M059J (cell line): ENCODE measurements around the gene FNDC3B. TPM values are rescaled to one million over a fixed set of nuclear protein-coding genes. Genes with fewer than 3 reads are reported as not detected.

ENCODE experiments used
- DNase-seq: peaks from one replicate; pipeline ENCODE4 v3.0.0-alpha.2; 2012; ENCODE audit warnings: low read depth
- total RNA-seq: library from RNA; depleted of rRNA; stranded (reverse); fragments of >200 nt; shearing (Covaris generic); gene quantifications from 2 replicates; pipeline ENCODE4 v1.2.3, GENCODE V29; 2014

Gene FNDC3B
- total RNA-seq, 1 experiment from 2014 or later, result 79.0 TPM

DNA sequence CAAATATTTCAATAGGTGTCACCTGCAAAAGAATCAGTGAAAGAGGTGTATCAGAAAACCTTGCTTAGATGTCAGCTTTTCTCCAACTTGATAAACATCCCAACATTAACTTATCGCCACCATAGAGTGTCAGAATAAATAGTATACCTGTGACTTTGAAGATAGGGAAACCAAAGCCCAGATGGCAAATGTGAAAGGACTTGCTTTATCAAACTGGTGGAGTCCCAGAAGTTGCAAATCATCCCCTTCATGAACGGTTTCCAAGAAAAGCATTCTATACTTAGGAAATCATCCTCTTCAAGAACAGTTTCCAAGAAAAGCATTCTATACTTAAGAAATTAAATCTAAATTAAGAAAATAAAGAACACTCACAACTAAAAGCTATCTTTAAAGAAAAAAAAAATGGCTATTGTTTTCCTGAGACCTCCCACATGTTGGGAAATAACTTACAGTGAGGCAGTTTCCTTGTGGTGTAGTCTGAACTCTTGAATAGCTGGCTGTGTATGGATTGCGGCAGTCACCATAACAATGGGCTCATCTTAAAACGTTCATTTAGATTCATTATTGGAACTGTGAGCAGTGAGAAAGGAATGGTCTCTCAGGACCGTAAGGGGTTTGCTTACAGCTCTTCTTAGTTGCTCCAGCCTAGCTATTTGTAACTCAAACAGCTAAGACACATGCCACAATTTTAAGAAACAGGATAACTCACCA is 352.4 kb downstream of the FNDC3B start:
- no peak for DNase-seq

DNA sequence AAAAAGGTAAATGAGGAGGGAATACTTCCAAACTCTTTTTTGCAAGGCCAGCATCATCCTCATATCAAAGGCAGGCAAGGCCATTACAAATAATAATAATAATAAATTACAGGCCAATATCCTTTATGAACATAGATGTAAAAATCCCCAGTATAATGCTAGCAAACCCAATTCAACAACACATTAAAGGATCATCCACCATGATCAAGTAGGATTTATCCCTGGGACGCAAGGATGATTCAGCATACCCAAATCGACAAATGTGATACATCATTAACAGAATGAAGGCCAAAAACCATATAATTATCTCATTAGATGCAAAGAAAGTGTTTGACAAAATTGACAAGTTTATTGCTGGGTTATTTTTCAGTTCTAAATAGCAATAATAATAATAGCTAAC is 355.3 kb downstream of the FNDC3B start:
- DNase-seq, result no peak

DNA sequence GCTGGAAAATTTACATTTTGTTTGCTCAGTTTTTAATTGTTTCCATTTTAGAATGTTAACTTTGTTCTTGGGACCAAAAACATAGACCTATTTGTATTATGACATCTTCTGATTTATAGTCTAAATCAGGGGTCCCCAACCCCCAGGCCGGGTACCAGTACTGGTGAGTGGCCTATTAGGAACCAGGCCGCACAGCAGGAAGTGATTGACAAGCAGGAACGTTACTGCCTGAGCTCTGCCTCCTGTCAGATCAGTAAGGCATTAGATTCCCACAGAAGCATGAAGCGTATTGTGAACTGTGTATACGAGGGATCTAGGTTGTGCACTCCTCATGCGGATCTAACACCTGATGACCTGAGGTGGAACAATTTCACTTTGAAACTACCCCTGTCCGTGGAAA is 357.0 kb downstream of the FNDC3B start:
- no peak for DNase-seq

DNA sequence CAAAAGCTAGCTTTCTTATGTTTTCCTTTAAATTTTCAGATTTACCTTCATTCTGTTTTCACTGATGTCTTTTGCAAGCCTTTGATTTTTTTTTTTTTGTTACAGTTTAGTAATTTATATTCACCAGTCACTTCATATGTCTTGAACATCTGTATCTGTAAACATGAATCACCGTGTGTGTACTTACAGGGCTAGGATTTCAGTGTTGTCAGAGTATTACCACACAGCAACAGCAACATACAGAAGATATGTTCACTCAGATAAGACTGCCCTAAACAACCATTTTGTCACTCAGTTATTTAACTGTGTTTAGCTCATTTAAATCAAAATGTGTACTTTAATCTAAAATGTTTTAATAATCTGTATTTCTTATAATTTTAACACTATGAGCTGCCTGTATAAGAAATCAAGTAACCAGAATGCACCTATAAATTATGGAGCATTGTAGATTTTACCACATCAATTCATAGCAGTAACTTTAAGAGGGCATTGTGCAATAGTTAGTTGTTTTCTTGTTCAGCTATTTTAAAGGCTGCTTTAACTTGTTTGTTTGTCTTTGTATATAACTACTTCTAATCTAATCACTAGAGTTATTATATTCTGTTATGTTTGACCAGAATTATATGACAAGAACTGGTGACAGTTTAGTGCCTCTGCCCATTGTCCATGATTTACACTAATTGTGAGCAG is 358.5 kb downstream of the FNDC3B start:
- DNase-seq, result no peak

DNA sequence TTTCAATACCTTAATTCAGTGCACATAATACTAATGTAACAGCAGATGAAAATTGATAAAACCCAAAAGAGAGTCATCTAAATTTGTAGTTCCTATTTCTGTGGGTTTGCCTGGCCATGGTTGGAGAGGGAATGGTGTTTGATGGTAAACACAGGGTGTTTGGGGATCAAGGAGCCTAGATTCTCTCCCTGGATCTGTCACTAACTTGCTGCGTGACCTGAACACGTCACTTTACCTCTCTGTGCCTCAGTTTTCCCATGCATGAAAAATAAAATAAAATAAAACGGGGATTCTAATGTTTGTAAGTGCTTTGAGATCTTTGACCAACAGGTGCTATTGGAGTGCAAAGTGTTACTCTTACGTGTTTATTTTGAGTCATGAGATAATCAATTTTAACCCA is 359.1 kb downstream of the FNDC3B start:
- no peak for DNase-seq

DNA sequence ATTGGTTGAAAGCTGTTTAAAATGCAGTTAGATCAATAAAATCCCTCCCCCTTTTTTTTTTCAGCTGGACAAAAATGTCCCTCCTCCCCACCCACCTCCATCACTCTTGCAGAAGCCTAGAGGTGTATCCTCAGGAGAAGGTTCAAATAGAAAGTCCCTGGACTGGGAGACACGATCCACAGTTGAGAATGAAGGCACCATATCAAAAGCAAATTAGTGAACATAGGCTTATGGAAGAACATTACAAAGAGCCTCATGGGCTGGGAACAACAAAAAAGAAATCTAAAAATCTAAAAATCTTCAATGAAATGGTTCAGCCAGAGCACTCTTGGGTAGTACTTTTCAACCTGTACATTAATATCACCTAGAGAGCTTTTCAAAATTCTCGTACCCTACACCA is 362.7 kb downstream of the FNDC3B start:
- DNase-seq, result no peak

DNA sequence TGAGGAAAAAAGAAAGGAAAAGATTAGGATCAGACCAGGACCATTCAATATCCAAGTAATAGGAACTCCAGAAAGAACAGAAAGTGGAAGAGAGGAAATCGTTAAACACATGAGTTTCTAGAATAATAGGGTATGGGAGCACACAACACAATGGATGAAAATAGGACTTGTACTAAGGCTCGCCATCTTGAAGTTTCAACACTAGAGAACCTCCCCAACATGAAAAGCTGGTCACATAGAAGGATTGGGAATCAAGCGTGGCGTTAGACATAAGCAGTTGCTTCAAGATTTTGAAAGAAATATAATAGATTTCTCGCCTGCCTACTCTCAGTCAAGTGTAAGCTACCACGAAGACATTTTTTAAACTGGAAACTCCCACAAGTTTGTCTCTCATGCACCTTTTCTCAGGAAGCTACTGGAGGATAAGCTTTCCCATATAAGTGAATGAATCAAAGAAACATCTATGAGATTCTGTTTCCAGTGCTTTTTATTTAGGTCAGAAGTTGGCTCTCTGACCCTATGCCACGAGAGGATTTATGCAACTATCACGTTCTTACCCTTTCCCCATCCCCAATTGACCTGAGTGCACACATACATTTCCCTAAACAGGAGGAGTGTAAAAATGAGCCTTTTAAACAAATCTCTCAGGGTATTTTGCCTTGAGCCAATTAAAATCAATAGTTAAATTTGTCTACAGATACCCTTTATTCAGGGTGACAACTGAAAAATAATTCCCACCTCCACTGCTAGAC is 363.7 kb downstream of the FNDC3B start:
- no peak for DNase-seq

DNA sequence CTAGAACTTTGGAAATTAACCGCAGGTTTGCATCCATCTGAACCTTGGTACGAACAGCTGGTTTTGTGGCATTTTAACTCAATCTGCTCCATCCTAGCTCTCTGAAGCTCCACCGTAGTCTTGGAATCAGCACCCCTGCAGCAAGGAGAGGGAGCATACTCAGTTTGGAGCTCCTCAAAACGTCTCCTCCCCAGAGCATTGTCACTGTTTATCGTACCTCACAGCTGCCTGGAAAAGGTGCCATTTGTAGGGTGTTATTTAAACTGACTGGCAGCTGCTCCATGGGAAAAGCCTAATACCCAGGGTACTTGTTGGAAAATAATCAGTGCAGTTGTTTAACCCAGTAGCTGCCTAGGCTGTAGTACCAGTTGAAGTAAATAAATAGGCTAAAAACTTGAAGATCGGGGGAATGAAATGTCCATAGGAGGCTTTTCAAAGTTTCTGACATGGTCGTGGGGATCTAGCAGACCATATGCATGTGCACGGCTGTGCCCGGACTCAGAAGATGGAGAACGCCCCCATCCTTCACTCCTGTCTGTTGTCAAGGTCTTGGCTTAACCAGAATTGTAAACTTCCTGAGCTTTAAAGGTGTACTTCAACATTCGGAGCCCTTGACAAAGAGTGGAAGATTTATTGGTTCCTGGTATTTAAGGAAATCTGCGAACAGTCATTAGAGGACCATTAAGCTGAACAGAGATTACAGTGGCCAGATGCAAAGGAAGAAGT is 365.0 kb downstream of the FNDC3B start:
- no peak for DNase-seq

DNA sequence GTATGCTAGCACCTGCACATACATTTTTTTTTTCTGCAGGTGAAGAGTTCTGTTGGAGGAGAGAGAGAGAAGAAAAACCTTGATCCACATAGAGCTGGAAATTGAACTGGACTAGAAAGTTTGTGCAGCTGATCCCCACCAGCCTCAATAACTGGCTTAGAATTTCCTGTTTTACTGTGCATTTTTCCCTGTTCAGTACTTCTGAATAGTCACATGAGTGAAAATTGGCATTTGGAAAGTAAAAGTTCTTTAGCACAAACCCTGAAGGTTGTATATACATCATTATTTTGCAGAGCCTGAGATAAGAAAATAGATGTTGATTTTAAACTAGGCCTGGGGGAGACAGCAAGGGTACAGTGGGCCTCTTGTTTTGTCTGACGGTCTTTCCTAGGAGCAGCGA is 366.5 kb downstream of the FNDC3B start:
- no peak for DNase-seq

DNA sequence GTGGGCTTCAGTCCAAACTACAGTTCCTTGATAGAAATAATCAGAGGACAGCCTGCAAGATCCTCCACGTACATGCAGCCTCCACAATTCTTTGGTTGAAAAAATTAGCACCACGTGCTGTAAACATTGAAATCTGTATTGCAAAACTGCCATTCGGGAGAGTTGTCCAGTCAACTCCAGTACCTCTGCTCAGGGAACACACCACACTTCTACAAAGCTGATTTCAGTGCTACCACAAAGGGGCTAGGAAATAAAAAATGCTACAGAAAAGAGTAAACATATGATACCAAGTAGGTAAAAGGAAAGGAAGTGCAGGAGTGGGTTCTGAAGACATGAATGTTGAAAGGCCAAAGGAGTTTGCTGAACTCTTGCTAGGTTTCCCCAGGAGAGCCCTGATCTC is 368.5 kb downstream of the FNDC3B start:
- no peak for DNase-seq

DNA sequence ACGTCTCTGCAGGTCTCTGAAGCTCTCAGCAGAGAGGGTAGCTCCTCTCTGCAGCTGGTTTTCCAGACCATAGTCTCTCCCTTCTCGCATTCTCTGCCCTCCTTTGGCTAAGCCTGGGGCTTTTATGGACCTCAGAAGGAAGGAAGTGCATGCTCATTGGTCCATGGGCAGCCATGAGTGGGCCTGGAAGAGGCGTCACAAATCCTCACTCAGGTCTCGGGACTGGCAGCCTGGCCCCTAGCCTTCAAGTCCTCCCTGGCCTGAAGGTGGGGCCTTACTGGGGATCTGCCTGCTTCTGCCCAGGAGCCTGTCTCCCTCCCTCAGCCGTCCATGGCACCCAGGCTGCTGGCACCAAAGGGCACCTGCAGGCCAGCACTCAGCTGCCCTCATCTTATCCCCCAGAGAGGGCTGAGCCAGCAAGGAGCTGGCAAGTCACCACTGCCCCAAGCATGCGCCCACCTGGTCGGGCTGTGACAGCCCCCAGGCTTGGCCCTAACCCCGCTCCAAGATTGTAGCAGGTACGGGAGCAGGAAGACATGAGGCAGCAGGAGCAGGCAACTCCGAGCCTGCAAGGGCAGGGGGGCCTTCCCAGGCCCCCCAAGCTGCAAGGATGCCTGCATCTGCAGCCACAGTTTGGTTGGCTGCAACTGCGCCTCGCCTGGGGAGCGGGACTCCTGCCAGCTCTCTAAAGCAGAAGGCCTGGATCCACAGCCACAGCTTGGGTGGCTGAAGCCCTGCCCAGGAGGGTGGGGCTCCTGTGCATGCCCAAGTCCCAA is 371.5 kb downstream of the FNDC3B start:
- DNase-seq, result no peak

DNA sequence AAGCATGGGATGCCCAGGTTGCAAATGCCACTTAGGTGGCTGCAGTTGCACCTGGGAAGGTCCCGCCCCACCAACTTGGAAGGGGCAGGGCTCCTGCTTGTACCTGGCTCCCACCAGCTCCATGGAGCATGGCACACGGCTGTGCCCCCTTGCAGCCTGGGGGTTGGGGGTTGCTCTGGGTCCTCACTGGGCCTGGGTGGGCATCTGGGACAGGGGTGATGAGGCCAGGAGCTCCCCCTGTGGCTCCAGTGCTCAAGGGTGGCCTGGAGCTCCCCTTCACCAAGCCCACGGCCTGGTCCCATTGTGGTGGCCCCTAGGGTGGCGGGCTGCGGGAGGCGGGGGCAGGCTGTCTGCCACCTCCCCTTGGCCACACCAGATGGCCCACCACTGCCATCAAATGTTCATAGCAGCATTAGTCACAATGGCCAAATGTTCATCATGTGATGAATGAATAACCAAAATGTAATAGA is 372.1 kb downstream of the FNDC3B start:
- DNase-seq, result no peak

DNA sequence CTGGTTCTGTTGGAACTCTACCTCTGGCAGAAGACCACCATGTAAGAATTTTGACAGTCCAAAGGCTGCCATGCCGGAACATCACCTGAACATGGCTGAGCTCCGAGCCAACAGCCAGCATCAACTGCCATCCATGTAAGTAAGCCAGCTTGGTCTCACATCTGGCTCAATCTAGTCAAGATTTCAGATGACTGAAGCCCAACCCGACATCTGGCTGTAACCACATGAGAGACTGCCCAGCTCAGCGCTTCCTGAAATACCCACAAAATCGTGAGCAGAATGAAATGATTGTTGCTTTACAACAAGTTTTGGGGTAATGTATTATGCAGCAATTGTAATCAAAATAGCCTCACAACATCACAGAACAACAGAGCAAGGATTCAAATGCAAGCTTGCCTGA is 375.9 kb downstream of the FNDC3B start:
- DNase-seq, result no peak

DNA sequence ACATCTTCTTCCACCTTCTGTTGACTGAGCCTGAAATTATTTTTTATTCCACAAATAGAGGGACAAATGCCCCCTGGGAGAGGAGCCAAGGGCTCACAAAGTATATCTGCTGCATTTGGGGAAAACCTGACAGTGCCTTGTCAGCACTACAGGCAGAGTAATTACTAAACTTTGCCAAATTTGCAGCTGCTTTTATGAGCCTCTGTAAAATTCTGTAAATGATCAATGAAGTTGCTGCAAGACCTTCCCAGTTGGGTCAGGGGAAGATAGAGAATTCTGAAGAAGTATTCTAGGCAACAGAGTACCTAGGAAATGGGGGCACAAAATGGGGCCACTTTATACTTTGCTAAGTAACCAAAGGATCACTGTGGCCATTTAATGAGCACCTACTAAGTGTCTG is 398.3 kb downstream of the FNDC3B start:
- no peak for DNase-seq

DNA sequence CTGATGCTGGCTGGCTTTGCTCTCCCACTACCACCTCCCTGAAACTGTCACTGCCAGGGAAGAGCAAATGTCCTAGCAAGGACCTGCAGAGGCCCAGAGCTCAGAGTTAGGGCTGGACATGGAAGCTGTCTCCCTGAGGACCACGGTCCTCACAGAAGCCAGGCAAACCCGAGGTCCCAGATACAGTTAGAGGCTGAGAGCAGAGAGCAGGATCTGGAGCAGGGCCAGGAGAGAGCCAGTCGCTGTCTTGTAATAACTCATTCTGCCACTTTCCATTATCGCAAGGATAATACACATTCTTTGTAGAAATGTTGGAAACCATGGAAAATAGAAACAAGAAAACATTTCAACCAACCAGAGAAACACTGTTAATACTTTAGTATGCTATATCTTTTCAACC is 398.8 kb downstream of the FNDC3B start:
- no peak for DNase-seq

DNA sequence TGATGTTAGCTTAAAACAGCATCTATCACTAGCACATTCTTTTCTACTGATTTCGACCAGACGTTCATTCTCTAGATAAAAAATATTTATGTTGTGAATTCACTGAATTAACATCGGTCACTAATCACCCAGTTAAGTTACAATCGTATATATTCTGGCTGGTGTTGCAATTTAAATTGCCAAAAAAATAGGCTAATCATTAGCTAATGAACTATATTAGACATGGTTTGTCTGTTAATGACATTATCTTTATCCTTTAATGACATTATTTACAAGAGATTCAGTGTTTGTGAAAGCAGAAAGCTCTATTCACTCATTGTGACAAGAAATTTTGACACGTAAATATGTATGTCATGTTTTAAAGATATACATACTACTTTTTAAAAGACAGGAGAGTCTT is 402.2 kb downstream of the FNDC3B start:
- DNase-seq, result no peak

DNA sequence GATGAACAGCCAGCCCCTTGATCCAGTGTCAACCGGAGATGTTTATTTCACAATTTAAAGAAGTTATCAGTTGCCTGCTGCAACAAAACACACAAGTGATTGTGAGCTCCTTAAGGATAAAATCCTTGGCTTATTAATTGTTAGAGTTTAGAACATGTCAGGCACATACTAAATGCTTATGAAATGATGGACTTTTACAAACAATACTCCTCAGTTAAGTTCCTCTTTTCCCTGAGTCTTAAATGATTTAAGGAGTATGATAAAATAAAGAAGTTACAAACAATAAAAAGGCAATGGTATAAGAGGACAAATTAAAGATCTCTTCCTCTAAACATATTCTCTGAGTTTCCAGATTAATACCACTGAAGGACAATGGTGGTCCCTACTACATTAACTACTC is 403.2 kb downstream of the FNDC3B start:
- no peak for DNase-seq

DNA sequence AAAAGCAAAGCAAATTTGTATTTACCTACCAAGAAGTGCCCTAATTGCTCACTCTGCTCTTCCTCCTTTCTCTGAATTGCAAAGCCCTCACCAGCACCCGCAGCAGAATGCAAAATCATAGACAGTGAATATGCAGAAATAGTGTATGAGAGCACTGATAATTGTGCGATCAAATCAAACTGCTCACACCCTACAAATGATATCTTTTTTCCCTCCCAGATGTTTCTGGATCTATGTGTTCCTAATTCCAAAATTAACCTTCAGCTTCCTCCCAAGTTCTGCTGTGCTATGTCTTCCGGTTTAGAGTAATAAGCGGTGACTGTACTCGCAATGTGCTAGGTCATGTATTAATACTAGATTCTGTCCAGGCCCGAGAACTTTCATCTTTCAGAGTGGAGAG is 405.4 kb downstream of the FNDC3B start:
- DNase-seq, result no peak

DNA sequence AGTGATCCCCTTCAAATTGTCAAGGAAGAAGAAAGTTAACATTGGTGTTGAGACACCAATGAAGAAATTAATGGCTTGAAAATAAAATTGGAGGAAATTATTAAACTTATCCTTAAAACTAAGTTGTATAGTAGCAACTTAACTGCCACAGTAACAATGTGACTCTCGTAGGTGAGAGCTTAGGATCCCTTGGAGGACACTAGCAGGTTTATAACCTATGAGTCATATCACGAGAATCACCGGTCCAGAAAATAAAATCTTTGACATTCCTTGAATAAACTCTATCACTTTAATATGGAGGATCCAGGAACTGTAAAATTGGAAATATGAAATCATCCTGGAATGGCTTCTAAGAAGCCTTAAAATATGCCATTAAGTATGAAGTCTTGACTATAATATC is 406.8 kb downstream of the FNDC3B start:
- DNase-seq, result peak; percentile 25

DNA sequence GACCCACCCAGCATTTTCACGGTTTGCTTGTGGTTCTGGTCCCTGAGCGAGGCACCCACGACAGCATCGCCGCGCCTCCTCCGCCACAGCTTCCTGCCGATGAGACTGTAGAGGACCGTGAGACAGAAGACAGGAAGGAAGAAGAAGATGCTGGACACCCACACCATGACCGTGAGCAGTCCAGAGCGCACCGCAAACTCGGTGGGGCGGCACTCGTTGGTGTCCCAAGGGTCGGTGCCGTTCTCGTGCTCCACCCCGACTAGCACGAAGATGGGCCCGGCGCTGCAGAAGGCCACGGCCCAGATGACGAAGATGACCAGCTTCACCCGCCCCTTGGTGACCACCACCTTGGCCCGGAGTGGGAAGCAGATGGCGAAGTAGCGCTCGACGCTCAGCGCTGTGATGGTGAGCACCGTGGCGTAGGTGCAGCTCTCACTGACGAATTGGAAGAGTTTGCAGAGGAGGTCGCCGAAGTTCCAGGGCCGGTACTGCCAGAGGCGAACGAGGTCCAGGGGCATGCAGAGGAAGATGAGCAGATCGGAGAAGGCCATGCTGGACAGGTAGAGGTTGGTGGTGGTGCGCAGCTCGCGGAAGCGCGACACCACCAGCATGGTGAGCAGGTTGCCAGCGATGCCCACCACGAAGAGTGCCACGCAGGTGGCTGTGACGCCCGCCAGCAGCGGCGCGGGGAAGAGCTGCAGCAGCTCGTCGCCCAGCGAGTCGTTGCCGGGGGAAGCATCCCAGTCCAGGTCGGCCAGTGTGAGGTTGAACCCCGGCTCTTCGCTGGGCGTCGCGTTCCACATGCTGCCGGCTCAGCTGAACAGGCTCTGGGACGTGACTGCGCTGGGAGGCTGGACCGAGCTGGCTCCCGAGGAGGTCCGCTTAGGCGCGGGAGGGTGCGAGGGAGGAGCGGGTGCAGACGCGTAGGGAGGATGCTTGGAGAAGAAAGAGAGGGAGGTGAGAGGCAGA is 408.5 kb downstream of the FNDC3B start, which contains the start of gene GHSR:
TSS of gene GHSR (minus strand) at position 846 of the 969 bp plus-strand sequence. CDS start at position 803, 43 bp downstream.
- DNase-seq, result no peak
